MCF 10A (cell line): ENCODE data around the gene PLP1. TPM values are rescaled to one million over a fixed set of nuclear protein-coding genes. Genes with fewer than 3 reads are reported as not detected.
A peak's percentile ranks its signal among the peaks of the same experiment; 100 is the strongest.

Experiments
- BruUV-seq: library from RNA; stranded (reverse); fragments of 400-500 nt; replicated peaks from 2 replicates; lab custom pipeline; 2021; lab: Mats Ljungman, UMichigan
- CTCF ChIA-PET: fragments of 300-600 bp; sonication (Branson Sonifier 250); formaldehyde crosslinking; extraction: SDS; loops from one replicate; lab custom pipeline; 2021; ENCODE audit warnings: antibody characterized with exemption, inconsistent platforms; lab: Yijun Ruan, JAX
- POLR2A ChIA-PET: fragments of 300-600, 350-650 bp; sonication (Branson Sonifier 250); formaldehyde crosslinking; extraction: SDS; loops from one replicate; lab custom pipeline; 2020; ENCODE audit warnings: antibody characterized with exemption, inconsistent platforms; lab: Yijun Ruan, JAX
- DNase-seq: peaks from one replicate; pipeline ENCODE4 v3.0.0-alpha.2; 2018; ENCODE audit not compliant: unreplicated experiment
- H3K27ac Mint-ChIP-seq: one replicate; pipeline ENCODE4 v1.8.0; 2022; ENCODE audit warnings: mild to moderate bottlenecking, low read depth, mixed read lengths; ENCODE audit not compliant: unreplicated experiment
- H3K27me3 Mint-ChIP-seq: one replicate; pipeline ENCODE4 v1.8.0; 2022; ENCODE audit warnings: mixed read lengths; ENCODE audit not compliant: insufficient read depth, unreplicated experiment
- H3K36me3 Mint-ChIP-seq: one replicate; pipeline ENCODE4 v1.8.0; 2022; ENCODE audit warnings: mild to moderate bottlenecking, moderate library complexity, mixed read lengths; ENCODE audit not compliant: insufficient read depth, unreplicated experiment
- H3K4me1 Mint-ChIP-seq: one replicate; pipeline ENCODE4 v1.8.0; 2022; ENCODE audit warnings: mixed read lengths; ENCODE audit not compliant: insufficient read depth, unreplicated experiment
- H3K4me3 Mint-ChIP-seq: one replicate; pipeline ENCODE4 v1.8.0; 2022; ENCODE audit warnings: mild to moderate bottlenecking, moderate library complexity, mixed read lengths; ENCODE audit not compliant: unreplicated experiment
- H3K9me3 Mint-ChIP-seq: one replicate; pipeline ENCODE4 v1.8.0; 2022; ENCODE audit warnings: mixed read lengths; ENCODE audit not compliant: unreplicated experiment
- intact Hi-C: fragments of 100-400 bp; cut with micrococcal nuclease; formaldehyde crosslinking; loops from 2 replicates; pipeline ENCODE4 v1.14.1; 2022
- total RNA-seq: library from RNA; stranded (reverse); gene quantifications from 2 replicates; pipeline ENCODE4 v1.2.3, GENCODE V29; 2022
- TF ChIP-seq, protein P1 (sequence below): fragments of 200-600 bp; IDR thresholded peaks from one replicate; pipeline ENCODE4 v1.8.0; 2022; ENCODE audit warnings: antibody characterized with exemption, mild to moderate bottlenecking; ENCODE audit not compliant: unreplicated experiment

Gene PLP1
- total RNA-seq, 1 experiment from 2014 or later: not detected

DNA sequence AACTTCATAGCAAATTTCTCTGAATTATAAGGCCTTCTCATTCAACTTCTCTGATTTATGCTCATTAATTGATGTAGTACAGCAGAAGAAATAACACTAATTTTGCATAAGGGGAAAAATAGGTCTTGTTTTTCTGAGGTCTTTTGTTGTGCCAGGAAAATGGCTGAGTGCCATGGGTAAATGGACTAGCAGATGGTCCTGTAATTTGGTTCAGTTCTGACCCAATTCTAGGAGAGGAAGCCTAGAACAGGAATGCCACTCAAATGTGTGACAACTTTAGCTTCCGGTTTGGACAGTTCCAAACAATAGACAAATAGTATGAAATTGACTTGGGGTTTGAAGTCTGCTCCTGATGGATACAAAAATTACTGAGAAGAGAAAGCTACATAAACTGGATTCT lies 49.2 kb downstream of the PLP1 start:
- intact Hi-C loops: no loop called here
- Mint-ChIP-seq H3K4me1 (no peaks in the 10 kb centered on the region), H3K36me3 (no peaks in the 10 kb centered on the region), H3K4me3 (no peak overlapping the region), H3K27ac (no peak overlapping the region), H3K9me3 (no peaks in the 10 kb centered on the region), H3K27me3 (peaks cover 43% of the 10 kb centered on the region)
- TF ChIP-seq, protein P1, sequence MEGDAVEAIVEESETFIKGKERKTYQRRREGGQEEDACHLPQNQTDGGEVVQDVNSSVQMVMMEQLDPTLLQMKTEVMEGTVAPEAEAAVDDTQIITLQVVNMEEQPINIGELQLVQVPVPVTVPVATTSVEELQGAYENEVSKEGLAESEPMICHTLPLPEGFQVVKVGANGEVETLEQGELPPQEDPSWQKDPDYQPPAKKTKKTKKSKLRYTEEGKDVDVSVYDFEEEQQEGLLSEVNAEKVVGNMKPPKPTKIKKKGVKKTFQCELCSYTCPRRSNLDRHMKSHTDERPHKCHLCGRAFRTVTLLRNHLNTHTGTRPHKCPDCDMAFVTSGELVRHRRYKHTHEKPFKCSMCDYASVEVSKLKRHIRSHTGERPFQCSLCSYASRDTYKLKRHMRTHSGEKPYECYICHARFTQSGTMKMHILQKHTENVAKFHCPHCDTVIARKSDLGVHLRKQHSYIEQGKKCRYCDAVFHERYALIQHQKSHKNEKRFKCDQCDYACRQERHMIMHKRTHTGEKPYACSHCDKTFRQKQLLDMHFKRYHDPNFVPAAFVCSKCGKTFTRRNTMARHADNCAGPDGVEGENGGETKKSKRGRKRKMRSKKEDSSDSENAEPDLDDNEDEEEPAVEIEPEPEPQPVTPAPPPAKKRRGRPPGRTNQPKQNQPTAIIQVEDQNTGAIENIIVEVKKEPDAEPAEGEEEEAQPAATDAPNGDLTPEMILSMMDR: no peak
- POLR2A ChIA-PET: interaction anchor here (0.6 kb wide), 2 partner anchors 139 to 1143 kb away, joined by 3 read pairs; no protein-coding TSS in a partner anchor
- no TSS peak for BruUV-seq
- CTCF ChIA-PET: interaction anchor here (0.6 to 1.1 kb wide), 4 partner anchors 18 to 139 kb away, joined by 3 to 5 read pairs (median 4); no protein-coding TSS in a partner anchor
- no peak for DNase-seq

DNA sequence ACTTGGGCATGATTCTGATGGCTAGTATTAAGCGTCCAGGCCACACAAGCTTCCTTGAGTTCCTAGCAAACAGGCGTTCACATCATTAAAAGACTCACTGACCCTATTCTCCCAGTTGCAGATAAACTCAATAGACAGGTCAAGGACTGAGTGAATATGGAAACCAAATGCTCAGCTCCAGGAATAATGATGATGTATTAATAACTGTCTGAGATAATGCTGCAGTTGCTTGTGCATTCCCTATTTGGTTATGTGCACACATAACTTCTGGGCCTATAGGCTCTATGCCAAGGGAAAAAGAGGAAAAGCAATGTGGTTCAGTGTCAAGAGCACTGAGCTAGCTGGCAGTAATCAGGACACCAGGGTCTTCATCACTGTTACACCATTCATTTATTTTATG lies 51.9 kb downstream of the PLP1 start:
- intact Hi-C loops: no loop called here
- CTCF ChIA-PET: interaction anchor here (0.6 to 1.2 kb wide), 7 partner anchors 11 to 338 kb away, joined by 3 to 4 read pairs (median 3); no protein-coding TSS in a partner anchor

DNA sequence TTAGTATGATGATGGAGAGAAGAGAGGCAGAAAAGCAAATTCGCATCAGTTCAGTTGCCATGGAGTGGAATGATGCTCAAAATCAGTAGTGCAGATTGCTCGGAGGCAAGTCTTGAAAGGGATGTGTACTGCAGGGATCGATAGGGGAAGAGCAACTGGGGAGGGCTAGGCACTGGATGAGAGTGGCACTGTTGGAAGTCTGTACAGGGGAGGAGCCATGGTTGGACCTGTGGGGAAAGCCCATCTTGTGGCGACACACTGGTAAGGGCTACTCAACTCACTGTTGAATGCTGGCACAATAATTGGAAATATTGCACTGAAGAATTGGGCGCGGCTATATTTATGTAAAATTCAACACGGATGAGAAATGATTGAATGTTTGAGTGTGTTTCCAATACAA lies 54.2 kb downstream of the PLP1 start:
- peaks cover 5% of the 10 kb centered on the region for H3K4me1 Mint-ChIP-seq
- BruUV-seq: no TSS peak
- intact Hi-C loops: no loop called here
- no peak overlapping the region for H3K4me3 Mint-ChIP-seq
- DNase-seq: no peak
- TF ChIP-seq, protein P1: no peak
- H3K9me3 Mint-ChIP-seq: no peaks in the 10 kb centered on the region
- ChIA-PET POLR2A (no interaction called here), CTCF (interaction anchor here (0.6 to 2.5 kb wide), 2 partner anchors 14 to 258 kb away, joined by 3 to 17 read pairs; no protein-coding TSS in a partner anchor)
- H3K36me3 Mint-ChIP-seq: no peaks in the 10 kb centered on the region
- peaks cover 74% of the 10 kb centered on the region for H3K27me3 Mint-ChIP-seq
- H3K27ac Mint-ChIP-seq: no peak overlapping the region

More for the DNA sequence above, 51.9 kb downstream of the PLP1 start:
- Mint-ChIP-seq H3K4me3 (no peak overlapping the region), H3K27ac (no peak overlapping the region), H3K4me1 (peaks cover 5% of the 10 kb centered on the region), H3K36me3 (no peaks in the 10 kb centered on the region), H3K27me3 (peaks cover 65% of the 10 kb centered on the region), H3K9me3 (no peaks in the 10 kb centered on the region)
- POLR2A ChIA-PET: interaction anchor here (0.8 kb wide), 1 partner anchor 142 kb away, joined by 3 read pairs; no protein-coding TSS in a partner anchor
- TF ChIP-seq, protein P1: no peak
- DNase-seq: no peak
- BruUV-seq: no TSS peak

DNA sequence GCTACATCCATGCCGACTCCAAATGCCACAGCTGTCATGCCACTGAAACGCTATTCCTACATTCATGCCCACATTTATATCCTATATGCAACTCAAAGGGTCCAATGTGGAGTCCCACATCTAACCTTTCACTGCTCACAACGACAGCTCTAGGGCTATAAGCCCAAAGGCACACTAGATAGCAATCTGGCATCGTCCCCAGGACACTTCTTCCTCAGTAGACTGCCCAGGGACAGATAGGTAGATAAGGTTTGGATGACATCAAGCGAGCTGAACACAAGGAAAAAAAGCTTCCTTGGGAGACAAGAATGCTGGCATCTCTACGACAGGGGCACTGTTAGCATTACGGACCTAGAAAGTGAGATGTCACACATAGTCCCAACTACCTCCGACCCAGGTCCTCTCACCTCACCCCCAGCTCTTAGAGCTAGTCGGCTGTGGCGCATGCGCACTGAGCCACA lies 54.7 kb downstream of the PLP1 start:
- no TSS peak for BruUV-seq
- ChIA-PET POLR2A (interaction anchor here (0.7 to 1.3 kb wide), 2 partner anchors 201 to 298 kb away, joined by 3 to 4 read pairs; no protein-coding TSS in a partner anchor), CTCF (interaction anchor here (0.6 to 2.5 kb wide), 4 partner anchors 14 to 885 kb away, joined by 3 to 17 read pairs (median 3); no protein-coding TSS in a partner anchor)
- peaks cover 74% of the 10 kb centered on the region for H3K27me3 Mint-ChIP-seq
- no peak overlapping the region for H3K27ac Mint-ChIP-seq
- TF ChIP-seq, protein P1: no peak
- H3K4me3 Mint-ChIP-seq: peak overlapping the region; percentile 83
- H3K4me1 Mint-ChIP-seq: peaks cover 5% of the 10 kb centered on the region
- peak; percentile 53 for DNase-seq
- H3K9me3 Mint-ChIP-seq: no peaks in the 10 kb centered on the region
- no peaks in the 10 kb centered on the region for H3K36me3 Mint-ChIP-seq
- intact Hi-C loops: no loop called here
